GM18951 (cell line): ENCODE data around the gene HCFC1R1.

Experiments used
- POLR2A ChIP-seq: IDR thresholded peaks from 4 replicates; pipeline ENCODE4 v1.6.1; 2011; ENCODE audit warnings: mild to moderate bottlenecking; ENCODE audit not compliant: insufficient read length, insufficient read depth; ENCODE audit errors: extremely low read depth
- in situ Hi-C: fragments of 300-500 bp; cut with MboI; formaldehyde crosslinking; loops from one replicate; pipeline ENCODE4 v1.12.0; 2022; ENCODE audit warnings: low sequenced_read_pairs, mixed read lengths, inconsistent platforms; ENCODE audit not compliant: unreplicated experiment

Gene HCFC1R1

DNA sequence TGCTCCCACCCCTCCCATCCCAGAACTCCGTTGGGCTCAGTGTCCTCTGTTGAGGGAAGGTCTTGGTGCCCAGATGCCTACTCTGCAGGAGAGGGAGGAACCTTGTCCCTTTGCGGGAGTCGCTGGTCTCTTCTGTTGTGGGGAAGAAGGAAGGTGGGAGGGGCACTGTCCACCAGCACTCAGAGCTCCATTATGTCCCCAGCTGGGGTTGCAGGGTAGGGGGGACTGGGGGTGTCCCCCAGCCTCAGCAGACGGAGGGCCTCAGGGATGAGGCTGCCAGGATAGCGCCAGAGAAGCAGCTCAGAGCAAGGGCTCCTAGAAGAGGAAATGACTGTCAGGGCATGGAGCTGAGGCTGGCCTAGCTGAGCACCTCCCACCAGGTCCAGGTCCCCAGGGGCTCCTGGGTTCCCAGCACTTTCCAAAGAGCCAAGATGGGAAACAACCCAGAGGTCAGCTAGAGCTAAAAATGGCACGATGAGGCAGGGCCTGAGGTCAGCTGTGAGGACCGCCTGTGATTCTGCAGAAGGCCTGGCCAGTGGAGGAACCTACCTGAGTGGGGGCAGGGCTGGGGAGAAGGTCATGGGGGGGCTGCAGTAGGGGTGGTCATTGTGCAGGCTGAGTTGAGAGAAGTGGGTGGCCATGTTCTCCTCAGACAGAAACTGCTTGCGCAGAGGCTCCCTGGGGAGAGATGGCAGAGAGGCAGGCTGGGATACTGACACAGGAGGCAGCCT, 893 bp downstream of the HCFC1R1 start:
- no peak for TF ChIP-seq POLR2A
- in situ Hi-C loops: no loop called here

DNA sequence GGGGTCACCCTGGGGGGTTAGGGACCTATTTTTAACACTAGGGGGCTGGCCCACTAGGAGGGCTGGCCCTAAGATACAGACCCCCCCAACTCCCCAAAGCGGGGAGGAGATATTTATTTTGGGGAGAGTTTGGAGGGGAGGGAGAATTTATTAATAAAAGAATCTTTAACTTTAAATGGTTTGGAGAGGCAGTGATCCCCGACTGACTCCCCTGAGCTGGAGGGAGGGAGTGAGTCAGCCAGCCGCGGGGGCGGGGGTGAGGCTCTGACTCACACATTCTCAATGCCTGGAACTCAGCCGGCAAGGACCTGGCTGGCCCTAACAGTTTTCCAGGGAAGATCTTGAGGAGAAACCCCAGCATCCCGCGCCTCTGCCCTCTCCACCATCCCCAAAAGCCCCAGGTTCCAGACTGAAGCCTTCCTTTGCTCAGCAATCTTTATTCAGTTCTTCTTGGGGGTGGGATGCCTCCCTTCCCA, 1.5 kb downstream of the HCFC1R1 start:
- in situ Hi-C loops: no loop called here
- no peak for TF ChIP-seq POLR2A

DNA sequence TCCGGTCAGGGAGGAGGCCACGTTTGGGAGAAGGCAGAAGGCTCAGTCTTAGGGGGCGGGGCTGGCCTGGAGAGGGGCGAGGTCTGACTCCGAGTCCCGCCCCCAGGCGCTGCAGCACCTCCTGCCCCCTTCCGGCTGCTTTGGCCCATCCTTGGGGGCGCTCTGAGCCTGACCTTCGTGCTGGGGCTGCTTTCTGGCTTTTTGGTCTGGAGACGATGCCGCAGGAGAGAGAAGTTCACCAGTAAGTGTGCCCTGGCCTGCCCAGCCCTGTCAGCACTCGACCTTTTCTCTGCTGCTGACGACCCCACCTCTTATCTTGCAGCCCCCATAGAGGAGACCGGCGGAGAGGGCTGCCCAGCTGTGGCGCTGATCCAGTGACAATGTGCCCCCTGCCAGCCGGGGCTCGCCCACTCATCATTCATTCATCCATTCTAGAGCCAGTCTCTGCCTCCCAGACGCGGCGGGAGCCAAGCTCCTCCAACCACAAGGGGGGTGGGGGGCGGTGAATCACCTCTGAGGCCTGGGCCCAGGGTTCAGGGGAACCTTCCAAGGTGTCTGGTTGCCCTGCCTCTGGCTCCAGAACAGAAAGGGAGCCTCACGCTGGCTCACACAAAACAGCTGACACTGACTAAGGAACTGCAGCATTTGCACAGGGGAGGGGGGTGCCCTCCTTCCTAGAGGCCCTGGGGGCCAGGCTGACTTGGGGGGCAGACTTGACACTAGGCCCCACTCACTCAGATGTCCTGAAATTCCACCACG, 2.1 kb downstream of the HCFC1R1 start:
- TF ChIP-seq POLR2A: no peak
- in situ Hi-C loops: no loop called here

DNA sequence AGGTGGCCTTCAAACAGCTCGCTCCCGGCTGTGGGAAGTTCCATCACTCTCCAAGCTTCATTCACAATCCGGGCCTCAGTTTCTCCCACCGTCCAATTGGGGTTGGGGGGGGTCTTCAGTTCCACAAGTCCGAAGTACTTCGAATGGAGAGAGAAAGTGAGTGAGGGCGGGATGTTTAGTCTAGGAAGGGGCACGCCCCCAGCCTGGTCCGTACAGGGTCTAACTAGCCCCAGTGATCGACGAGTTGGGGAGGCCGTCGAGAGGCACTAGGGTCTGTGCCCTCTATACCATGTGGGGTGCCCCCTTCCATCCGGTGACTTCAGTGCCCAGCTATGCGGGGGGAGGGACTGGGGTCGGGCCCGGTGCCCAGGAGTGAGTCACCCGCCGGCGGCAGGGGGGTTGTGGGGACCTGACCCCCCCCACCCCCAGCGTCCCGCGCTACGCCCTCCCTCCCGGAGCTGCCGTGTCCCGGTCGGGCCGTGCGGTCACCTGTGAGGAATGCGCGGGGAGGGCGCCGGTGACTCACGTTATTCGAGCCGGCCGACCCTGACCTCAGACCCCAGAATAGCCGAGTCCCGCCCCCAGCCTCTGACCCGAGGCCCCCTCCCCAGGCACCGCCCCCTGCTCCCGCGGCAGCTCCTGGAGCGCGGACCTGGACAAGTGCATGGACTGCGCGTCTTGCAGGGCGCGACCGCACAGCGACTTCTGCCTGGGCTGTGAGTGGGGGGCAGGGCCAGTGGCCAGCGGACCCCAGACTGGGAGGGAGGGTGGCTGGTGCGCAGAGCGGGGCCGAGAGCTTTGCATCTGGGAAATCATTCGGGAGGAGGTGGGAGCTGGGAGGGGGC, 2.9 kb downstream of the HCFC1R1 start:
- in situ Hi-C loops: no loop called here
- no peak for TF ChIP-seq POLR2A

GRCh38 chr16:3020247-3020603, 3.5 kb downstream of the HCFC1R1 start, which contains the start of gene TNFRSF12A:
TSS of gene TNFRSF12A (plus strand) at chr16:3020368. CDS start at chr16:3020398, 30 bp downstream.
- in situ Hi-C loops: no loop called here
- TF ChIP-seq POLR2A: peak; percentile 83

DNA sequence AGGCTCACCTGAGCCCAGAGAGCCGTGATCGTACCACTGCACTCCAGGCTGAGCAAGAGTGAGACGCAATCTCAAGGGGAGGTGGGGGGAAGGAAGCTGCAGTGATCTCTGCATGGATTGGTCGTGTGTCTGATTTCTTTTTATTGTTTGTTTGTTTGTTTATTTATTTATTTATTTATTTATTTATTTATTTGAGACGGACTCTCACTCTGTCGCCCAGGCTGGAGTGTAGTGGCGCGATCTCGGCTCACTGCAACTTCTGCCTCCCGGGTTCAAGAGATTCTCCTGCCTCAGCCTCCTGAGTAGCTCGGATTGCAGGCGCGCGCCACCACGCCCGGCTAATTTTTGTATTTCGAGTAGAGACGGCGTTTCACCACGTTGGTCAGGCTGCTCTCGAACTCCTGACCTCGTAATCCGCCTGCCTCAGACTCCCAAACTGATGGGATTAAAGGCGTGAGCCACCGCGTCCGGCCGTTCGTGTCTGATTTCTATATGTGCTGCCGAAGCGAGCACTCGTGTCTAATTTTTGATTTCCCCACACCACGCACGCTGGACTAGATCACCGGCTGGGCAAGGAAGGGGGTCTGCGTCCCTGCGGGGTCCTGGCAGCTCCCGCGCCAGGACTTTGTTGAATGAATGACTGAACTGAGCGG, 4.0 kb downstream of the HCFC1R1 start:
- in situ Hi-C loops: no loop called here
- TF ChIP-seq POLR2A: no peak

GRCh38 chr16:3017794-3018506, 5.8 kb downstream of the HCFC1R1 start, which contains the start of gene CLDN6:
TSS of gene CLDN6 (minus strand) at chr16:3018183. CDS start at chr16:3016021, 2,162 bp downstream.
- TF ChIP-seq POLR2A: no peak
- in situ Hi-C loops: no loop called here

DNA sequence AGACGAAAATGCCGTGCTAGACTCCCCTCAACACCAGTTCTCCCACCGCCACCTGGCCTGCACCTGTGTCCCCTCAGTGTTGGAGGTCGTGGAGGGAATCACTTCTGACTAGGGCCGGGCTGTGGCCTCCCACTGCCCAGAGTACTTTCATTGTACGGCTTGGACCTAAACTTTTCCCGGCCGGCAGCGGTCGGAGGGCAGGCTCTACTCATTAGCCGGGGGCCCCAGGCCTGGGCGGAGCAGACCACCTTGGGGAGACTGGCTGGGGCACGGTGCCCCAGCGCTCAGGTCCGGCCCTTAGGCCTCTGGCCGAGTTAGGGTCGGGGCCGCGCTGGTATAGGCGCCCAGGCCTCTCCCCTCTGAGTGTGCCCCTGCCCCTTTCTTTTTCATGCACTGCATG, 6.4 kb downstream of the HCFC1R1 start:
- TF ChIP-seq POLR2A: no peak
- in situ Hi-C loops: no loop called here

- in situ Hi-C loops: no loop called here
- TF ChIP-seq POLR2A: no peak
These were observed 7.7 kb downstream of the HCFC1R1 start for GRCh38 chr16:3015865-3016521.

- no peak for TF ChIP-seq POLR2A
- in situ Hi-C loops: no loop called here
These were observed 8.8 kb downstream of the HCFC1R1 start for GRCh38 chr16:3014971-3015370.

DNA sequence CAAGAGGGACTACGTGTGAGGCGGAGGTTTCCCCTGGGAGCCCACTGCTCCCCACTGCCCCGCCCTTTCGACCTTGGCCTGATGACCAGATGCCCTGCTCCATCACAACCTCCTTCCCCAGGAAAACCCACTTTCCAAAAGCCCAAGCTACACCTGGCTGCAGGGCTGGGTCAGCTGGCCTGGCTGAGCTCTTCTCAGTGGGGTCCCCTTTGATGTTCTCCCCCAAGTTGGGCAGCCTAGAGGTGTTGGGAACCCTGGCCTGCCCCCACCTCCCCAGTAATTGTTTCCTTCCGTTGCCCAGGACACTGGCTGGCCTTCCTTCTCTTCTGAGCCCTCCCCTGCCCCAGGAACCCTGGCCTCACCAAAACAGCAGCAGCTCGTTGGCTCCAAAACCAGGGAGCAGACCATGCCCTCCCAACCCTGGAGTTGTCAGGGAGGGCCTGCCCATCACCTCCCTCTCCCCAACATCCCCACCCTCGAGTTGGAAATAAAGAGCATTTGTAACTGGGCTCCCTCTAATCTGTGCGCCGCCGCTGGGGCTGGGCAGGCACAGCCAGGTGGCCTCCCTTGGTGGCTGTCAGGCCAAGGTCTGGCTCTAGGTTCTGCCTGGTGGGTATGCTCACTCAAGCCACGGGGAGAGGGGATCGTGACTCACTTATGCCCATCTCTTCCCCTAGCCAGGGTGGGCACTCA, 9.6 kb downstream of the HCFC1R1 start:
- in situ Hi-C loops: no loop called here
- TF ChIP-seq POLR2A: no peak
